COLO668 (cell line): ENCODE results near the gene BRAP.
"Not testable (repeated sequence)": the region's sequence is repeated elsewhere in the genome, so short reads cannot be mapped to it uniquely, and the experiment has no call there.

Experiments
- DNase-seq: peaks from one replicate; lab custom pipeline; 2025; ENCODE audit not compliant: unreplicated experiment; lab: John Stamatoyannopoulos, UW

Gene BRAP

GRCh38 chr12:111677186-111677585, 8.6 kb downstream of the BRAP start:
- DNase-seq: no peak

GRCh38 chr12:111673503-111673902, 12.3 kb downstream of the BRAP start:
- no peak for DNase-seq

DNA sequence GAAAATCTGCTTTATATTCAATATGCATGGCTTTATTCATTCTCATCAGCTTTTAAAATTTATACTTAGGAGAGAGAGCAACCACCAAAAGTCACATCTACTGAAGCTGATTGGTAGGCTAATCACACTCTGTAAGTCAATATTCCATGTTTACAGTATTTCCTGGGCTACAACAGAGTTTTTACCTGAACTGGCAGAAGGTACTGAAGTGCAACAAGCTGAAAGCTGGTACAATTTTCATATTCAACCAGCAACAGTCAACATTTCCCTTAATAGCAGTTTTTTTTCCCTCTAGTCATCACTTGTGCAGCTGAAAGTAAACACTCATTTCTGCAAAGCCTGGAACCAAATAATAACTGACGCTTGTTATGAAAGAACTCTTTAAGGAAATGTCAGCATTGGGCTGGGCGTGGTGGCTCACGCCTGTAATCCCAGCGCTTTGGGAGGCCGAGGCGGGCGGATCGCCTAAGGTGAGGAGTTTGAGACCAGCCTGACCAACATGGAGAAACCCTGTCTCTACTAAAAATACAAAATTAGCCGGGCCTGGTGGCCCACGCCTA, 12.9 kb downstream of the BRAP start:
- no peak for DNase-seq

GRCh38 chr12:111664961-111665865, 20.5 kb downstream of the BRAP start:
- DNase-seq: no peak

DNA sequence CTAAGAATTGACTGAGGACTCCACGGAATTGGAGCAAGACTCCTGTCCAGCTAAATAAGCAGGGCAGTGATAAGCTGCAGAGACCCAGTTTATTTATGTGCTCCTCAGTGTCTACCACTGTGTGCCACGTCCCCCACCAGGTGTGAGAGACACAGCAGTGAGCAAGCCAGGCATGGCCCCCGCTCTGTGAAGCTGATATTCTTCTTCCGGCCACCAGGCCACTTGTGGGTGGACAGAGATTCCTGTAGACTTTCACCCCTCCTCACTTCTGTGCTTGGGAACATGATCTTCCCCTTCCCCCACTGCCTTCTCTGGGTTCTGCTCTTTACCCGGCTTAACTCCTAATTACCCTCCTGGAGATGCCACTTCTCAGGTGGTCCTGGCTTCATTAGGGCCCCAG, 21.3 kb downstream of the BRAP start:
- DNase-seq: no peak

- no peak for DNase-seq
These were observed 29.7 kb downstream of the BRAP start for GRCh38 chr12:111656016-111656415.

- no peak for DNase-seq
These were observed 30.4 kb downstream of the BRAP start for GRCh38 chr12:111655356-111655755.

GRCh38 chr12:111653596-111653995, 32.2 kb downstream of the BRAP start:
- no peak for DNase-seq

- not testable (repeated sequence) for DNase-seq
These were observed 33.2 kb downstream of the BRAP start for GRCh38 chr12:111652530-111652929.

- DNase-seq: no peak
These were observed 34.8 kb downstream of the BRAP start for GRCh38 chr12:111650912-111651311.

GRCh38 chr12:111645433-111645832, 40.3 kb downstream of the BRAP start:
- no peak for DNase-seq

- DNase-seq: no peak
These were observed 42.3 kb downstream of the BRAP start for GRCh38 chr12:111643427-111643826.

DNA sequence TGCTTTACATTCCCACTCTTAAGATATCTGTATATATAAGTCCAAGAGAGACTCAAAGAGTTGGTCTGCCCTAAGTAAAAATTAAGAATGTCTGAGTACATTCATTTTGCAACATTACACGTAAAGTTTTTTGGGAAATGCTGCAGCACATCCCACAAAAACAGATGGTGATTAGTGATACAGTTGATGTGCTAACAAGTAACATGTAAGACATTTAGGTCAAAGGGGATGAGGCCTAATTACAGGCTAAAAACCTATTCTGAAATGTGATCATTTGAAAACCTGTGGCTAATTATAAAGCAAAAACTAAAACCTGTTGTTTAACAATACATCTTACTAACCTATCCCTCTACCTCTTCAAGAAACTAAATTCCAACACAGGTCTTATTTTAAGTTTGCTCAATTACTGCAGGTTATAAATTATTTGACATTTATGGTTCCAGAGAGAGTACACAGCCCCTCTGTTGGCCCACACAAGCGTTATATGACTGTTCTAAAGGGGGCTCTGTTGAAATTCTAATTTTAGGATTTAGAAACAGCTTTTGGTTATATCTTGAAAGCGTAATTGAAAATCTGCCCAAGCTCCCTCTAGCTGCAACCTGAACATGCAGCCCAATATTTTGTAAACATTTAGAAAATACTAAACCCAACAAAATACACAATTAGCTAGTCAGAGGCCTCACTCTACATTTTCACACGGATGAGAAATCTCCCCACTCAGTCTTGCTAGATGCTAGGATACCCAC, 42.9 kb downstream of the BRAP start:
- no peak for DNase-seq

DNA sequence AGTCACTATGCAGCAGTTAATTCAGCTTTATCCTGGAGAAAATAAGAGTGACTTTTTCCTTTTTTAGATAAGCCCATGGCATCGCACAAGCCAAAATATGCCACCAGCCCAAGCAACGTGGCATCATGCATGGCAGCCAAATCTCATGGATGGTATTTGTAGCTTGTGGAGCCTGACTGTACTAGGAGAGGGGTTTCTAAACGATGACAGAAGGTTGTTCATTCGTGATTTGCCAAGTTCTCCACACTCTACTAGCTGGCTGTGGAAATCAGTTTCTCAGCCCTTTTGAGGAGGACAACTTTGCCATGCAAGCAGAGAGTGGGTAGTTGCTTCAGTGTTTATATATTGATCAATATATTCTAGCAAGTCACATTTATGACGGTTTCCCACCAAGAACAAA, 45.2 kb downstream of the BRAP start:
- no peak for DNase-seq

GRCh38 chr12:111638556-111638955, 47.2 kb downstream of the BRAP start:
- no peak for DNase-seq

DNA sequence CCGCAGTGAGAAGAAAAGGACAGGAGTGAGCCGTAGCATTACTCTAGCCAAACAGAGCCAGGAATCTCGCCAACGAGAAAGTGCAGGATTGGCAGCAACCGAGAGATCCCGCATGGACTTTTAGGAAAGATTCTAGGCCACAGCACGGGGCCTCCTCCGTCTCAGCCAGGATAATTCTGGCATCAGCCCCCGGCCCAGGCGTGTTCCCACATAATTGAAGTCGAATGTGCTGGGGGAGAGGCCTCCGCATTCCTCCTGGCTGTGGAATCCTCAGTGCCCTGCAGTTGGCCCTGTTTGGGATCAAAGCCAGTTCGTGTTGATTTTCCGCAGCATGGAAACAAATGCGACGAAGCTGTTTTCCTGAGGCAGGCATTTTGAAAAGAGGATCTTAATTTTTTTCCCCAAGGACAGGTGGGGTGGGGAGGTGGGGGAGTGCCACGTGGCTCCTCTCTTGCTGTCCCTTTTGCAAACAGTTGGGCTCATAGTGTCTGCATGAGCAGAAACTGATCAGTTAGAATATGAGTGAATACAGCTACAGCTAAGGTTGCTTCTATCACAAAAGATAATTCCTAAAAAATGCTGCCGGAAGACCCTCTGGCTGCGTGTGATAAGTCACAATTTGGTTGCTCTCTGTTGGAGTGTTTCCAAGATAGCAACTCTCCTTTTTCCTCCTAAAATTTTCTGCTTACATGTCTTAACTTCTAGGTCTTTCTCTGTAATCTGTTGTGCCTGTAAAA, 49.4 kb downstream of the BRAP start:
- no peak for DNase-seq

- DNase-seq: no peak
These were observed 50.2 kb downstream of the BRAP start for GRCh38 chr12:111635524-111635923.

DNA sequence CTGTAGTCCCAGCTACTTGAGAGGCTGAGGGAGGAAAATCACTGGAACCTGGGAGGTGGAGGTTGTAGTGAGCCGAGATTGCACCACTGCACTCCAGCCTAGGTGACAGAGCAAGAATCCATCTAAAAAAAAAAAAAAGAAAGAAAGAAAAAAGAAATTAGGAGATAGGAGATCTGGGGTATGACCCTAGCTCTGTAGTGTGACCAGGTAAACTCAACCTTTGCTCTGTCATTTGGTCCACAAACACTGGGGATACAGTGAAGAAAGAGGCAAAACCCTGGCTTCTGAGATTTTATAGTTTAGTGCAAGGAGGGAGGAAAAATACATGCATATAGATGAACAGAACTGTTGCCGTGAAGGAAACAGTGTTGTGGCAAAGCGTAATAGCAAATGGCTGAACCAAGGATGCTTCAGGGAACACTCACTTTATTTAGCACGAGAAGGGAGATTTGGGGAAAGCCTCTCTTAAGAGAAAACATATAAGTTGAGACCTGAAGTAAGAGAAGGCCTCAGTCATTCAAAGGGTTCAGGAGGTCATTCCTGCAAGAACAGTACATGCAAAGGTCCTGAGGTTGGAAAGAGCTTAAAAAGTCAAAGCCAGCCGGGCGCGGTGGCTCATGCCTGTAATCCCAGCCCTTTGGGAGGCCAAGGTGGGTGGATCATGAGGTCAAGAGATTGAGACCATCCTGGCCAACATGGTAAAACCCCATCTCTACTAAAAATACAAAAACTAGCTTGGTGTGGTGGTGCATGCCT, 57.1 kb downstream of the BRAP start:
- DNase-seq: no peak

- DNase-seq: no peak
These were observed 59.5 kb downstream of the BRAP start for GRCh38 chr12:111626230-111626629.

DNA sequence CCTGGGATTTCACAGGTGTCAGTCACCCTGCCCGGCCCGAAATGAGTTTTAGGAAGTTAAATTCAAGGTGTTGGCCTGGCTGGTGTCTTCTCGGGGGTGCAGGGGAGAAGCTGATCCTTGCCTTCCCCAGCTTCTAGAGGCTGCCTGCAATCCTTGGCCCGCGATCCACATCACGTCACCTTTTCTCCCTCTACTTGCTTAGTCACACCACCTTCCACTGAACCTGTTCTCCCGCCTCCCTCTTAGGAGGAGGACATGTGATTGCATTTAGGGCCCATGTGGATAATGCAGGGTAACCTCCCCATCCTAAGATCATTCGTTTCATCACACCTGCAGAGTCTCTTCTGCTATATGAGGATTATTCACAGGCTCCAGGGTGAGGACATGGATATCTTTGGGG, 61.2 kb downstream of the BRAP start:
- no peak for DNase-seq

DNA sequence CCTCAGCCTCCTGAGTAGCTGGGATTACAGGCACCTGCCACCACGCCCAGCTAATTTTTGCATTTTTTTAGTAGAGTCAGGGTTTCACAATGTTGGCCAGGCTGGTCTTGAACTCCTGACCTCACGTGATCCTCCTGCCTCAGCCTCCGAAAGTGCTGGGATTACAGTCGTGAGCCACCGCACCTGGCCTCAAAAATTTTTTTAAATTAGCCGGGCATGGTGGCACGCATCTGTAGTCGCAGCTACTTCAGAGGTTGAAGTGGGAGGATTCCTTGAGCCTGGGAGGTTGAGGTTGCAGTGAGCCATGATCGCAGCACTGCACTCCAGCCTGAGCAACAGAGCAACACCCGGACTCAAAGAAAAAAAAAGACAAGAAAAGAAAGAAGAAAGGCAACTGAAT, 67.9 kb downstream of the BRAP start:
- not testable (repeated sequence) for DNase-seq
